Measurements from ENCODE around the gene WWP2. TPM values are rescaled to one million over a fixed set of nuclear protein-coding genes. Genes with fewer than 3 reads are reported as not detected.
A peak's percentile ranks its signal among the peaks of the same experiment; 100 is the strongest.
"Not testable (repeated sequence)": the region's sequence is repeated elsewhere in the genome, so short reads cannot be mapped to it uniquely, and the experiment has no call there.

WWP2 gene
- total RNA-seq, 1 donor from 2014 or later, result 91.5 TPM

DNA sequence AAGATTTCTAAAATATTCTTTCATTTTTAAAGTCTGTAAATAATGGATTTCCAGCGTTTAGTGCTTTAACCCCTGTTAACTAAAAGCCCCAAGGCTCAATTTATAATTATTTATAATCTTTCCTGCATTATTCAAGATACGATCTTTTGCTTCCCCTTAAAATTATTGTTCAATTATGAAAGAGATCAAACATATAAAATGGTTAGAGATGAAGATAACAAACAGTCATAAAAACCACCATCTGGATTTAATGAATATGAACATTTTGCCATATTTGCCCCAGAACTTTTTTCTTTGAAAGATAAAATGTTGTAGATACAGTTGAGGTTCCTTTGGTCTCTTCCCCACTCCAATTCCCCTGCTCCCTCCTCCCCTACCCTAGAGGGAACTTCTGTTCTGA, 17.6 kb downstream of the WWP2 start:
- intact Hi-C loops (cut with DNase I), result loop anchor here (2.0 kb wide), 1 partner anchor 35 kb away; no protein-coding TSS in a partner anchor
- no peak for ATAC-seq
- DNase-seq (ENCODE audit: low spot score), result no peak

DNA sequence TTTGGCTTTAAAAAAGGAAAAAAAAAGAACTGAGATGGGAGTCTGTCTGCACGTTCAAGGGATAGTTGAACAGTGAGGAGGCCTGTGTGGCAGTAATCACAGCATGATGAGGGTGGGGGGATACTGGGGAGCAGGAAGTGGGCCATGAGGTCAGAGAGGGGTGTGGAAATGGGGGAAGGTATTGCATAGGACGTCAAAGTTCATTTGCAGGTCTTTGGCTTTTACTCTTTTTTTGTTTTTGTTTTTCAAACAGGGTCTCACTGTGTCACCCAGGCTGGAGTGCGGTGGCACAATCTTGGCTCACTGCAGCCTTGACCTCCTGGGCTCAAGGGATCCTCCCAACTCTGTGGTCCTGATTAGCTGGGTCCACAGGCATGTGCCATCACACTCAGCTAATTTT, 19.0 kb downstream of the WWP2 start:
- intact Hi-C loops (cut with DNase I), result no loop called here
- DNase-seq (ENCODE audit: low spot score) (no peak), ATAC-seq (no peak)

GRCh38 chr16:69784586-69784985, 22.5 kb downstream of the WWP2 start:
- no peak for DNase-seq (ENCODE audit: low spot score)
- no peak for ATAC-seq
- intact Hi-C loops (cut with DNase I), result no loop called here

- intact Hi-C loops (cut with DNase I), result no loop called here
Observed at GRCh38 chr16:69787883-69788282, 25.8 kb downstream of the WWP2 start.

DNA sequence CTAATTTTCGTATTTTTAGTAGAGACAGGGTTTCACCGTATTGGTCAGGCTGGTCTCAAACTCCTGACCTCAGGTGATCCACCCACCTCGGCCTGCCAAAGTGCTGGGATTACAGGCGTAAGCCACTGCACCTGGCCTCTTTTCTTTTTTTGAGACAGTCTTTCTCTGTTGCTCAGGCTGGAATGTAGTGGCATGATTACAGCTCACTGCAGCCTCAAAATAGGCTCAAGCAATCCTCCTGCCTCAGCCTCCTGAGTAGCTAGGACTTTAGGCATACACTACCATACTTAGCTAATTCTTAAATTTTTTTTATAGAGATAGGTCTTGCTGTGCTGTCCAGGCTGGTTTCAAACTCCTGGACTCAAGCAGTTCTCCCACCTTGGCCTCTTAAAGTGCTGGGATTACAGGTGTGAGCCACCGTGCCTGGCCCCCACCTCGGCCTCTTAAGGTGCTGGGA, 29.3 kb downstream of the WWP2 start:
- intact Hi-C loops (cut with DNase I); ATAC-seq: not testable (repeated sequence)

More at GRCh38 chr16:69787883-69788282, 25.8 kb downstream of the WWP2 start:
- ATAC-seq (no peak), DNase-seq (ENCODE audit: low spot score) (no peak)

DNA sequence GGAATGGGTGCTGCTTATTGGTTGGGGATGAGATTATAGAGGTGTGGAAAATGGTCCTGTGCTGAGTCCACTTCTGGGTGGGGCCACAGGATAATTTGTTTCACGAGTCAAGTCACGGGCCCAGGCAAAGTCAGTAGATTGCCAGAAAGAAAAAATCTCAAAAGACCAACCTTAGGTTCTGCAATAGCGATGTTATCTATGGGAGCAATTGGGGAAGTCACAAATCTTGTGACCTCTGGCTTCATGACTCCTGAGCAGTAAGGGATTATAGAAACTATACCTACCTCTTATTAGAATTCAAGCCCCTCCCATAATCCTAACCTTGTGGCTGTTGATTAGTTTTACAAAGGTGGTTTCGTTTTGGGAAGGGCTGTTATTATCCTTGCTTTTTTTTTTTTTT, 31.4 kb downstream of the WWP2 start:
- DNase-seq (ENCODE audit: low spot score), result no peak
- no peak for ATAC-seq
- intact Hi-C loops (cut with DNase I), result no loop called here

More for the DNA sequence above, 29.3 kb downstream of the WWP2 start:
- DNase-seq (ENCODE audit: low spot score), result not testable (repeated sequence)

GRCh38 chr16:69794486-69794885, 32.4 kb downstream of the WWP2 start:
- intact Hi-C loops (cut with DNase I), result no loop called here
- DNase-seq (ENCODE audit: low spot score), result no peak
- no peak for ATAC-seq

- ATAC-seq (peak; percentile 92), DNase-seq (ENCODE audit: low spot score) (no peak)
- intact Hi-C loops (cut with DNase I), result loop anchor here (2.0 kb wide), 1 partner anchor 134 kb away; no protein-coding TSS in a partner anchor
Observed at GRCh38 chr16:69796285-69797118, 34.4 kb downstream of the WWP2 start.

- no peak for DNase-seq (ENCODE audit: low spot score)
- intact Hi-C loops (cut with DNase I), result no loop called here
- ATAC-seq, result no peak
Observed at GRCh38 chr16:69798466-69798865, 36.3 kb downstream of the WWP2 start.

DNA sequence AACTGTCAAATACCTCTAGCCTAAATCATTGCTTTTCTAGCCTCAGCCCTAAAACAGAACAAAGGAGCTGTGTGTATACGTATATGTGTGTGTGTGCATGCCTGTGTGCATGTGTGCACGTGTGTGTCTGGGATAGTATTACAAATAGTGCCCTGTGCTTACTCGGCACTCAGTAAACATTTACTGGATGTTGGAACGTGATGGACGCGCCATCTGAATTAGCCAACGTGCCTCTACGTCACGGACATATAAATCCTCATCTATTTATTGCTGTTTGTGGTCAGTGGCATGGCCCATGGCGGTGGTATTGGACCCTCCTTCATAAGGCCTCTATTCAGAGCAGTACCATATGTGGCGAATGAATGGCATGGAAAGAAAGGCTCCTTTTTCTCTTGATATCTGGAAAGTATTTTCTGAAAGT, 37.5 kb downstream of the WWP2 start:
- intact Hi-C loops (cut with DNase I), result no loop called here
- ATAC-seq (no peak), DNase-seq (ENCODE audit: low spot score) (no peak)

GRCh38 chr16:69804297-69804696, 42.2 kb downstream of the WWP2 start:
- intact Hi-C loops (cut with DNase I), result no loop called here
- DNase-seq (ENCODE audit: low spot score) (no peak), ATAC-seq (no peak)

DNA sequence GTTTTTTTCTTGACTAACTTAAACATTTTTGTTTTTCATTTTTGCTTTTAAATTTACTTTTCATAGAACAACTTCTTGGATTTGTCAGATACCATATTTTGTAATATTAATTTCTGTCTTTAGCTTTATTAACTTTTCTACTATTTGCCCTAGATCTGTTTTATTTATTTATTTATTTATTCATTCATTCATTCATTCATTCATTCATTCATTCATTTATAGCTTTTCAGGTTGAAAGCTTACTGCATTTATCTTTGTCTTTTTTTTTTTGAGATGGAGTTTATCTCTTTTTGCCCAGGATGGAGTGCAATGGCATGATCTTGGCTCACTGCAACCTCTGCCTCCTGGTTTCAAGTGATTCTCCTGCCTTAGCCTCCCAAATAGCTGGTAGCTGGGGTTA, 44.6 kb downstream of the WWP2 start:
- ATAC-seq; intact Hi-C loops (cut with DNase I); DNase-seq (ENCODE audit: low spot score): not testable (repeated sequence)

DNA sequence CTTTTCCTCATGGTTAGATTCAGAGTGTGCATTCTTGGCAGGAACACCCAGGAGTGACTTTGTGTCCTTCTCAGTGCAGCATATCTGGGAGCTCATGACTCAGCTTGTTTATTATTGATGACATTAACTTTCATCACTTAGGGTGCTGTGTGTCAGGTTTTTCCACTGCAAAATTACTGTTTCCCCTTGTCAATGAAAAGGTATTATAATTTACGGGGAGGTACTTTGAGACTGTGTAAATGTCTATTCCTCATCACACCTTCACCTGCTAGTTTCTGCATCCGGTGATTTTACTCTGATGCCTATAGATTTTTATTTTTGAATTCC, 50.5 kb downstream of the WWP2 start:
- ATAC-seq, result no peak
- DNase-seq (ENCODE audit: low spot score), result no peak
- intact Hi-C loops (cut with DNase I), result no loop called here

- intact Hi-C loops (cut with DNase I), result no loop called here
- DNase-seq (ENCODE audit: low spot score) (no peak), ATAC-seq (no peak)
Observed at GRCh38 chr16:69814078-69814477, 51.9 kb downstream of the WWP2 start.

DNA sequence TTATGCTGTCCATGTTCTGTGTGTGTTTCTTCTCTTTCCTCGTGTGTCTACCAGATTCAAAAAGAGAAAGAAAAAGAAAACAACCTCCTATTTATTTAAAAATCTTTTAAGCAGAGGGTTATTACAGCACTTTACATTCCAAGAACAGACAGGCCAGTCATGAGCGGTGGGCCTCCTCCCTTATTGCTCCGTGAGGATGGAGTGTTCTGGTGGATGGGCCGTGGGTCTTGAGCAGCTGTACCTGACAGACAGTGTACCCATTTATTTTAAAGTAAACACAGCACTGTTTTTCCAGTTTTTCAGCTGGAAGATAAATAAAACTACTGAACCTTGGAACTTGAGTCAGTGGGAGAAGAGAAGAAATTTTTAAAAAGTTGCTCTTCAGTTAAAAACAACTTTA, 52.4 kb downstream of the WWP2 start:
- intact Hi-C loops (cut with DNase I), result no loop called here
- ATAC-seq, result no peak
- DNase-seq (ENCODE audit: low spot score), result no peak

GRCh38 chr16:69815216-69815883, 53.2 kb downstream of the WWP2 start:
- ATAC-seq; intact Hi-C loops (cut with DNase I): not testable (repeated sequence)

GRCh38 chr16:69816996-69817395, 54.9 kb downstream of the WWP2 start:
- DNase-seq (ENCODE audit: low spot score) (no peak), ATAC-seq (no peak)
- intact Hi-C loops (cut with DNase I), result no loop called here

More at GRCh38 chr16:69815216-69815883, 53.2 kb downstream of the WWP2 start:
- not testable (repeated sequence) for DNase-seq (ENCODE audit: low spot score)

DNA sequence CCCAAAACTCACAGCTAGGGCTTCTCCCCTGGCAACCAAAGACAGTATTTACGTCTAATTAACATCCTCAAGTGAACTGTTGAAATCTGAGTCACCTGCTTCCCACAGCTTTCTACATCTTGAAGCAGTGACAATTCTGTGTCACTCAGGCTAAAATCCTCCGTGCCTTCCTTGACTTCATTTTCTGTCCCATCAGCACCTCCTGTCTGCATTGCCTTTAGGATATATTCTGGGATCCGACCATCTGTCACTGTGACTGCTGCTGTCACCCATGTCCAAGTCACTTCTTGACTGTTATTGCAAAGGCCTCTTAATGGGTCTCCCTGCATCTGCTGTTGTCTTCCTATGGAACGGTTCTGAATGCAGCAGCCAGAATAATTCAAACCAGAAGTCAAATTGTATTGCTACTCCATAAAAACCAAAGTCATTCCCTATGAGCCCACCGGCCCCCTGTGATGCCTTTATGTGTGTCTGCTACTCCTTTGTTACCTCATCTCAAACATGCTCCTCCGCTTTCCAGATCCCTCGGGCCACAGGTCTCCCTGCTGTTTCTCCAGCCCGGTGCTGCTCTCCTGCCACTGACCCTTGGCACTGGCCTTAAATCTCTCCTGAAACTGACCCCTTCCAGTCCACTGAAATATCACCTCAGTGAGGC, 56.9 kb downstream of the WWP2 start:
- intact Hi-C loops (cut with DNase I), result no loop called here
- DNase-seq (ENCODE audit: low spot score), result no peak
- no peak for ATAC-seq

- intact Hi-C loops (cut with DNase I), result no loop called here
- peak; percentile 64 for ATAC-seq
- DNase-seq (ENCODE audit: low spot score), result peak; percentile 59
Observed at GRCh38 chr16:69820926-69821541, 58.9 kb downstream of the WWP2 start.

Measured in sciatic nerve (tissue), 2 donors.